Muscle of back (tissue), 10 donors: ENCODE data around the gene FGFR3. TPM values are rescaled to one million over a fixed set of nuclear protein-coding genes. Genes with fewer than 3 reads are reported as not detected.

Experiments
- polyA plus RNA-seq, 10 donors: library from polyadenylated mRNA; unstranded; fragments of 120-200 nt; gene quantifications; one replicate each; pipeline ENCODE4 v1.2.1, GENCODE V29; 2013; ENCODE audit not compliant: insufficient read length in 10 of 10

Gene FGFR3
- polyA plus RNA-seq, 10 donors = 0.56 to 15.4 (median 1.2) TPM

Other genes starting within 250 kb of the FGFR3 start
- 1 to 10 TPM in 9 of 10 donors, under 1 TPM in 1; 0.92 to 1.6 (median 1.2) TPM for gene FAM53A, start 109.0 kb upstream of the FGFR3 start, polyA plus RNA-seq
- 10 to 100 TPM; 34.8 to 57.7 (median 38.8) TPM for gene SLBP, start 81.0 kb upstream of the FGFR3 start, polyA plus RNA-seq
- 10 to 100 TPM; 14.6 to 27.8 (median 22.0) TPM for gene TMEM129, start 72.0 kb upstream of the FGFR3 start, polyA plus RNA-seq
- gene TACC3, start 71.8 kb upstream of the FGFR3 start, polyA plus RNA-seq = 10 to 100 TPM; 17.2 to 39.8 (median 26.8) TPM
- gene LETM1, start 62.9 kb downstream of the FGFR3 start, polyA plus RNA-seq = 10 to 100 TPM; 12.1 to 16.3 (median 14.7) TPM
- 10 to 100 TPM; 37.1 to 61.6 (median 49.4) TPM for gene NSD2, start 78.1 kb downstream of the FGFR3 start, polyA plus RNA-seq
- gene NELFA, start 215.7 kb downstream of the FGFR3 start, polyA plus RNA-seq = 10 to 100 TPM; 16.8 to 25.6 (median 20.7) TPM